ENCODE results near the gene SLC35D3. TPM values are rescaled to one million over a fixed set of nuclear protein-coding genes. Genes with fewer than 3 reads are reported as not detected.
"Not testable (repeated sequence)": the region's sequence is repeated elsewhere in the genome, so short reads cannot be mapped to it uniquely, and the experiment has no call there.

SLC35D3 gene, protein sequence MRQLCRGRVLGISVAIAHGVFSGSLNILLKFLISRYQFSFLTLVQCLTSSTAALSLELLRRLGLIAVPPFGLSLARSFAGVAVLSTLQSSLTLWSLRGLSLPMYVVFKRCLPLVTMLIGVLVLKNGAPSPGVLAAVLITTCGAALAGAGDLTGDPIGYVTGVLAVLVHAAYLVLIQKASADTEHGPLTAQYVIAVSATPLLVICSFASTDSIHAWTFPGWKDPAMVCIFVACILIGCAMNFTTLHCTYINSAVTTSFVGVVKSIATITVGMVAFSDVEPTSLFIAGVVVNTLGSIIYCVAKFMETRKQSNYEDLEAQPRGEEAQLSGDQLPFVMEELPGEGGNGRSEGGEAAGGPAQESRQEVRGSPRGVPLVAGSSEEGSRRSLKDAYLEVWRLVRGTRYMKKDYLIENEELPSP
- not detected in 2 replicates for total RNA-seq (ENCODE audit: low replicate concordance)

GRCh38 chr6:136921936-136922684, at the start of gene SLC35D3:
TSS of gene SLC35D3 (plus strand) at chr6:136922301. CDS start at chr6:136922429, 128 bp downstream.
- H3K4me3 ChIP-seq (ENCODE audit: low read depth, low read length): peak within 1 kb of the TSS; percentile 56
- TF ChIP-seq, protein P1, sequence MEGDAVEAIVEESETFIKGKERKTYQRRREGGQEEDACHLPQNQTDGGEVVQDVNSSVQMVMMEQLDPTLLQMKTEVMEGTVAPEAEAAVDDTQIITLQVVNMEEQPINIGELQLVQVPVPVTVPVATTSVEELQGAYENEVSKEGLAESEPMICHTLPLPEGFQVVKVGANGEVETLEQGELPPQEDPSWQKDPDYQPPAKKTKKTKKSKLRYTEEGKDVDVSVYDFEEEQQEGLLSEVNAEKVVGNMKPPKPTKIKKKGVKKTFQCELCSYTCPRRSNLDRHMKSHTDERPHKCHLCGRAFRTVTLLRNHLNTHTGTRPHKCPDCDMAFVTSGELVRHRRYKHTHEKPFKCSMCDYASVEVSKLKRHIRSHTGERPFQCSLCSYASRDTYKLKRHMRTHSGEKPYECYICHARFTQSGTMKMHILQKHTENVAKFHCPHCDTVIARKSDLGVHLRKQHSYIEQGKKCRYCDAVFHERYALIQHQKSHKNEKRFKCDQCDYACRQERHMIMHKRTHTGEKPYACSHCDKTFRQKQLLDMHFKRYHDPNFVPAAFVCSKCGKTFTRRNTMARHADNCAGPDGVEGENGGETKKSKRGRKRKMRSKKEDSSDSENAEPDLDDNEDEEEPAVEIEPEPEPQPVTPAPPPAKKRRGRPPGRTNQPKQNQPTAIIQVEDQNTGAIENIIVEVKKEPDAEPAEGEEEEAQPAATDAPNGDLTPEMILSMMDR (IDR thresholded peaks at IDR 0.05; ENCODE audit: insufficient read depth, low read length): no peak
- no peak for DNase-seq (ENCODE audit: low read depth)

DNA sequence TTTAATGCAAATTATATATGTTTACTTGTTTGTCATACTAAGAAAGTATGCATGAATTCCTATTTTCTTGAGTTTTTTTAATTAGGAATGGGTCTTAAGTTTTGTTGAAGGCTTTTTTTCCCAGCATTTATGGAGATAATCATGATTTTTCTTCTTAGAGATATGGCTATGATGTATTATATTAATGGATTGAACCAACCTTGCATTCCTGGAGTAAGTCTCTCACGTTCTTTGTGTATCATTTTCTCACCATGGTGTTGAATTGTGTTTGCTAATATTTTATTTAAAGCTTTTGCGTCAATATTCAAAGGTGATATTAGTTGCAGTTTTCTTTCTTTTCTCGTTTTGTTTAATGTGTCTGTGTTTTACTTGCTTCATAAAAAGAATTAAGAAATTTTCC, 48.4 kb upstream of the SLC35D3 start:
- TF ChIP-seq, protein P1 (IDR thresholded peaks at IDR 0.05; ENCODE audit: insufficient read depth, low read length): no peak
- DNase-seq (ENCODE audit: low read depth): peak; percentile 20
- no peak overlapping the region for H3K4me3 ChIP-seq (ENCODE audit: low read depth, low read length)

DNA sequence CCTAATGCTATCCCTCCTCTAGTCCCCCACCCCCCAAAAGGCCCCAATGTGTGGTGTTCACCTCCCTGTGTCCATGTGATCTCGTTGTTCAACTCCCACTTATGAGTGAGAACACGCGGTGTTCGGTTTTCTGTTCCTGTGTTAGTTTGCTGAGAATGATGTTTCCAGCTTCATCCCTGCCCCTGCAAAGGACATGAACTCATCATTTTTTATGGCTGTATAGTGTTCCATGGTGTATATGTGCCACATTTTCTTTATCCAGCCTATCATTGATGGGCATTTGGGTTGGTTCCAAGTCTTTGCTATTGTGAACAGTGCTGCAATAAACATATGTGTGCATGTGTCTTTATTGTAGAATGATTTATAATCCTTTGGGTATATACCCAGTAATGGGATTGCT, 45.6 kb upstream of the SLC35D3 start:
- DNase-seq (ENCODE audit: low read depth); H3K4me3 ChIP-seq (ENCODE audit: low read depth, low read length): not testable (repeated sequence)

DNA sequence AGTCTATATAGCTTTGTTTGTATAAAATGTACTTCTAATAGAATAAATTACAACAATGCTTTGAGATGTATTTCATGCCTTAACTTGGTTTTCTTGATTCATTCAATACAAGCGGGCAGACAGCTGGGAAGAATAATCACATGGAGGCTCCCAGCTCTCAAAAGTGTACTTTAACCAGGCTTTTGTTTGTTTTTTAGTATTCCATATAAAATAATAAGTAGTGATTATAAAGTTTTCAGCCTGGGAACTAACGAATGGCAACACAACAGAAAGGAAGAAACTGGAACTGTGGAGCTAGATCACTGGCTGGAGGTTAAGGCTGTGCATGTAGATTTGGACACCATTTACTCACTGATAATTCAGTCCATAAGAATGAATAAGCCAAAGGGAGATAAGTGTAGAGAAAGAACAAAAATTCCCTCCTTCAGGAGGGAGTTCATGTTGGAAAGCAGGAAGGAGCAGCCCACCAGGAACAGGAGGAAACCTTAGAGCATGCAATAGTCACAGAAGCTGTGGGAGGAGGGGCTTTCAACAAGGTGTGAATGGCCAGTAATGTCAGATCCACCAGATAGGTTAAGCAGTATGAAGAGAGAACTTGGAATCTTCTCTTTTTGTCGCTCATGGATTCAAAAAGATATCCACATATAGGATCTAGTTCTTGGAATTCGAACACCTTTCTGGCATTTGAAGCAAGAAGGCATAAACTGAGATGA, 41.2 kb upstream of the SLC35D3 start:
- H3K4me3 ChIP-seq (ENCODE audit: low read depth, low read length): no peak overlapping the region
- no peak for DNase-seq (ENCODE audit: low read depth)
- TF ChIP-seq, protein P1 (IDR thresholded peaks at IDR 0.05; ENCODE audit: insufficient read depth, low read length): no peak

DNA sequence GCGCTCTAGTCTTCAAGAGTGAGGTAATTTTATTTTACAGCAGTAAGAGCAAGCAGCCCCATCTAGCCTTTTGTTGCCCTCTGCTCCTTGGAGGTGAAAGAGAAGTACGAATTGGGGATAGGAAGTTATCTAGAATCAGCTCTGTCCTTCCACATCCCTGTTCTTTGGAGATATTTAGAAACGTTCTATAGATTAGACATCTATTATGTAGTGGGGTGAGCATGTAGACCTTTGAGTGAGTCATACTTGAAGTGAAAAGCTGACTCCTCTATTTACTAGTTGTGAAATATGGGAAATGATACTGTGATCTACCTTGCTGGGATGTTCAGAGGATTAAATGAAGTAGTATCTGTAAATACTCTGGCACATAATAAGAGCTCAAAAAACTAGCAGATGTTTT, 36.0 kb upstream of the SLC35D3 start:
- DNase-seq (ENCODE audit: low read depth): no peak
- H3K4me3 ChIP-seq (ENCODE audit: low read depth, low read length): no peak overlapping the region
- TF ChIP-seq, protein P1 (IDR thresholded peaks at IDR 0.05; ENCODE audit: insufficient read depth, low read length): no peak

- H3K4me3 ChIP-seq (ENCODE audit: low read depth, low read length): no peak overlapping the region
- TF ChIP-seq, protein P1 (IDR thresholded peaks at IDR 0.05; ENCODE audit: insufficient read depth, low read length): no peak
- DNase-seq (ENCODE audit: low read depth): no peak
Measured at GRCh38 chr6:136887953-136888352, 34.1 kb upstream of the SLC35D3 start.
